ENCODE data around the gene GATA6. TPM values are rescaled to one million over a fixed set of nuclear protein-coding genes. Genes with fewer than 3 reads are reported as not detected.

The GATA6 gene
- total RNA-seq (2014; rRNA removed; shearing (Covaris generic)), result 4.2 and 4.3 TPM in 2 replicates

GRCh38 chr18:22169011-22169888 lies at the start of gene GATA6:
TSS of gene GATA6 (plus strand) at chr18:22169589. CDS start at chr18:22171145, 1,556 bp downstream.

Small RNAs within 50 kb of the gene (small RNA-seq; reads per million reads assigned to genes)
- not detected for gene RNU6-702P
- gene RNU6ATAC20P, result not detected

Other genes starting within 250 kb of the GATA6 start
- gene CTAGE1, start 248.3 kb downstream of the GATA6 start, total RNA-seq (2014; rRNA removed; shearing (Covaris generic)), result not detected in 2 replicates

Data from A375 (cell line).